PC-3 (cell line): ENCODE measurements around the gene EDC3. TPM values are rescaled to one million over a fixed set of nuclear protein-coding genes. Genes with fewer than 3 reads are reported as not detected.

Experiments
- ATAC-seq: fragments of 200-7000 bp; cut with Tn5 transposase; 2 replicates; pipeline ENCODE4 v1.9.1; 2020; ENCODE audit warnings: mild to moderate bottlenecking, moderate library complexity
- BruUV-seq: library from RNA; stranded (reverse); fragments of 400-500 nt; replicated peaks from 2 replicates; lab custom pipeline; 2021; lab: Mats Ljungman, UMichigan
- CTCF ChIA-PET: fragments of 300-600 bp; sonication (Branson Sonifier 250); formaldehyde crosslinking; loops from one replicate; lab custom pipeline; 2022; ENCODE audit warnings: antibody characterized with exemption; lab: Charles Lee
- POLR2A ChIA-PET: fragments of 300-600 bp; sonication (Branson Sonifier 250); formaldehyde crosslinking; loops from one replicate; lab custom pipeline; 2022; ENCODE audit warnings: antibody characterized with exemption; ENCODE audit not compliant: unreplicated experiment; lab: Charles Lee
- DNase-seq: peaks from one replicate; pipeline ENCODE4 v3.0.0-alpha.2; 2015
- H2AFZ ChIP-seq: fragments of 300-600 bp; sonication (generic); 2 replicates; pipeline ENCODE4 v1.6.0; 2016; ENCODE audit warnings: antibody characterized with exemption, low read length
- H3F3A ChIP-seq: fragments of 300-600 bp; sonication (generic); one replicate; pipeline ENCODE4 v1.6.0; 2017; ENCODE audit warnings: antibody characterized with exemption, low read length, control low read depth, mild to moderate bottlenecking; ENCODE audit not compliant: unreplicated experiment
- H3K27ac ChIP-seq: fragments of 300-600 bp; sonication (generic); 2 replicates; pipeline ENCODE4 v1.5.1; 2016; ENCODE audit warnings: mild to moderate bottlenecking, low read length
- H3K27me3 ChIP-seq: fragments of 300-600 bp; sonication (generic); 2 replicates; pipeline ENCODE4 v1.6.1; 2016; ENCODE audit warnings: low read length, mixed read lengths
- H3K36me3 ChIP-seq: fragments of 300-600 bp; sonication (generic); 2 replicates; pipeline ENCODE4 v1.6.1; 2016; ENCODE audit warnings: low read depth, mixed run types, low read length, mixed read lengths
- H3K4me1 ChIP-seq: fragments of 300-600 bp; sonication (generic); 2 replicates; pipeline ENCODE4 v1.5.1; 2016; ENCODE audit warnings: low read length; ENCODE audit not compliant: insufficient read depth
- H3K4me2 ChIP-seq: fragments of 300-600 bp; sonication (generic); 2 replicates; pipeline ENCODE4 v1.6.0; 2016; ENCODE audit warnings: low read length
- H3K4me3 ChIP-seq: fragments of 300-600 bp; sonication (generic); 2 replicates; pipeline ENCODE4 v1.5.1; 2016; ENCODE audit warnings: mild to moderate bottlenecking, low read length, mixed read lengths
- H3K79me2 ChIP-seq: fragments of 300-600 bp; sonication (generic); 2 replicates; pipeline ENCODE4 v1.6.1; 2017; ENCODE audit warnings: low read length, mixed read lengths
- H3K9ac ChIP-seq: fragments of 300-600 bp; sonication (generic); 2 replicates; pipeline ENCODE4 v1.6.0; 2016; ENCODE audit warnings: mild to moderate bottlenecking, low read length
- H3K9me2 ChIP-seq: fragments of 300-600 bp; sonication (generic); replicated peaks from 2 replicates; pipeline ENCODE4 v1.6.1; 2016; ENCODE audit warnings: mixed run types, low read length, mixed read lengths
- H3K9me3 ChIP-seq: fragments of 300-600 bp; sonication (generic); 2 replicates; pipeline ENCODE4 v1.6.1; 2016; ENCODE audit warnings: low read length, mixed read lengths
- H4K20me1 ChIP-seq: fragments of 300-600 bp; sonication (generic); 2 replicates; pipeline ENCODE4 v1.6.1; 2016; ENCODE audit warnings: low read length, mixed read lengths
- EZH2 ChIP-seq: fragments of 300-600 bp; sonication (generic); IDR thresholded peaks from one replicate; pipeline ENCODE4 v1.6.1; 2017; ENCODE audit warnings: antibody characterized with exemption, mild to moderate bottlenecking, low read length; ENCODE audit not compliant: unreplicated experiment
- EZH2phosphoT487 ChIP-seq: fragments of 300-600 bp; sonication (generic); IDR thresholded peaks from 2 replicates; pipeline ENCODE4 v1.6.1; 2018; ENCODE audit warnings: mild to moderate bottlenecking, antibody characterized with exemption, low read length, borderline replicate concordance
- intact Hi-C: fragments of 100-400 bp; cut with micrococcal nuclease; formaldehyde crosslinking; loops from 2 replicates; pipeline ENCODE4 v1.9.0; 2023
- total RNA-seq: library from RNA; depleted of rRNA; stranded (reverse); fragments of >200 nt; gene quantifications from 2 replicates; pipeline ENCODE4 v1.2.3, GENCODE V29; 2014
- TF ChIP-seq, protein P1 (sequence below): fragments of 300-600 bp; sonication (generic); conservative IDR thresholded peaks from 2 replicates; pipeline ENCODE4 v1.5.1; 2017; ENCODE audit warnings: antibody characterized with exemption, low read depth, mild to moderate bottlenecking, low read length

Gene EDC3
- total RNA-seq, 1 experiment from 2014 or later: 9.9 TPM

DNA sequence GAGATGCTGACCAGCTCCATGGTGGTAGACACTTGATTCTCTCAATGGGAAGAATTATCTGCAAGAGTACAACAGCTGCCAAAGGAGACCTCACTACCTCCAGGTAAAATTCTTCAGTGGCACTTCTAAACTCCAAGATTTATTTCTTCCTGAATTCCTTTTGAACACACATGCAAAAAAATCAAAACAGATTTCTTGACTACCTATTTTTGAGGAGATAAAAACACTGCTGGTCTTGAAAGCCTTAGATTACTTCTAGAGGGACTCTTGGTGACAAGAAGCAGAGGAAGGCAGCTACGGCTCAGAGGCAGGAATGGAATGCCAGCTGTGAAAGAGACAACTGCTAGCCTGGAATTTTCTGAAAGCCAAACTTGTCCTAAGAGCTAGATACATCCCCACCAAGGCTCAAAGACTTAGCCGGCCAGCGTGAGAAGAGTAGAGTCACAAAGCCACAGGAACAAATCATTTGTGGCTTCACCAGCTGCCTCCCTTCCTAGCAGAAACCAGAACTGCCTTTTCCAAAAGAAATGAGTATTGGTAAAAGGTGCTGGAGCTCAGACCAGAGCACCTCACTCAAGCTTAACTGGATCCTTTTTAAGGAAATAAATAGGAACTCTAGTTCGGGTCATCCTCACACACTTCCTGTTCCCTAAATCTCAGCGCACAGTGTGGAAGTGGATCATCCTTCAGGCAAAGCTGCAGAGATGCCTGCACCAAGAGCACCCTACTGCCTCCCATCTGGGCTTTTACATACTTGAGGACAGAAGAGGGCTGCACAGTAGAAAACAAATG is 47.6 kb downstream of the EDC3 start:
- TF ChIP-seq, protein P1, sequence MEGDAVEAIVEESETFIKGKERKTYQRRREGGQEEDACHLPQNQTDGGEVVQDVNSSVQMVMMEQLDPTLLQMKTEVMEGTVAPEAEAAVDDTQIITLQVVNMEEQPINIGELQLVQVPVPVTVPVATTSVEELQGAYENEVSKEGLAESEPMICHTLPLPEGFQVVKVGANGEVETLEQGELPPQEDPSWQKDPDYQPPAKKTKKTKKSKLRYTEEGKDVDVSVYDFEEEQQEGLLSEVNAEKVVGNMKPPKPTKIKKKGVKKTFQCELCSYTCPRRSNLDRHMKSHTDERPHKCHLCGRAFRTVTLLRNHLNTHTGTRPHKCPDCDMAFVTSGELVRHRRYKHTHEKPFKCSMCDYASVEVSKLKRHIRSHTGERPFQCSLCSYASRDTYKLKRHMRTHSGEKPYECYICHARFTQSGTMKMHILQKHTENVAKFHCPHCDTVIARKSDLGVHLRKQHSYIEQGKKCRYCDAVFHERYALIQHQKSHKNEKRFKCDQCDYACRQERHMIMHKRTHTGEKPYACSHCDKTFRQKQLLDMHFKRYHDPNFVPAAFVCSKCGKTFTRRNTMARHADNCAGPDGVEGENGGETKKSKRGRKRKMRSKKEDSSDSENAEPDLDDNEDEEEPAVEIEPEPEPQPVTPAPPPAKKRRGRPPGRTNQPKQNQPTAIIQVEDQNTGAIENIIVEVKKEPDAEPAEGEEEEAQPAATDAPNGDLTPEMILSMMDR: no peak
- no peak for TF ChIP-seq EZH2phosphoT487
- no peak for TF ChIP-seq EZH2
- no peak overlapping the region for H3K4me2 ChIP-seq
- H3F3A ChIP-seq: no peaks in the 10 kb centered on the region
- CTCF ChIA-PET: no interaction called here
- no peak overlapping the region for H3K9ac ChIP-seq
- H3K9me2 ChIP-seq: no peaks in the 10 kb centered on the region
- no peak for ATAC-seq
- H3K4me1 ChIP-seq: peaks cover 3% of the 10 kb centered on the region
- H3K4me3 ChIP-seq: no peak overlapping the region
- 0 out of 2 replicates have a peak, but pooled peaks cover 2% of the 10 kb centered on the region for H4K20me1 ChIP-seq
- POLR2A ChIA-PET: no interaction called here
- H2AFZ ChIP-seq: no peak overlapping the region
- intact Hi-C loops: no loop called here
- no peaks in the 10 kb centered on the region for H3K9me3 ChIP-seq
- no peak overlapping the region for H3K27ac ChIP-seq
- H3K36me3 ChIP-seq: no peaks in the 10 kb centered on the region
- BruUV-seq: no TSS peak
- no peak for DNase-seq
- H3K27me3 ChIP-seq: no peaks in the 10 kb centered on the region
- H3K79me2 ChIP-seq: no peaks in the 10 kb centered on the region

DNA sequence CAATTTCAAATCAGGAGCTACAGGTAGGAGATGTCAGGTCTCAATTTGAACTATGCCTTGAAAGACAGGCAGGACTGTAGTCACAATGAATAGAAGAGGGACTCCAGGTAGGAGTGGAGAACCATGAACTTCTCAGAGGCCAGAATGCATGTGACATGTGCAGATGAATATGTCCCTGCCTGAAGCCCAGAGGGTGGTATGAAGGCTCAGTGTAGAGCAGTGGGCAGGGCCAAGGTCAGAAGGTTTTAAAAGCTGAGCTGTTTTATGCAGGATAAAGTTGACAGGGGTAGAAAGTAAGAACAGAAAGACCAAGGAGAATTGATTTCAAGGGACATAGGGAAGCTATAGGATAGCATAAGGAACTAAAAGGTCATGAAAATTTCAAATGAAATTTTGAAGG is 49.3 kb downstream of the EDC3 start:
- Histone ChIP-seq H3F3A (no peaks in the 10 kb centered on the region), H3K79me2 (no peaks in the 10 kb centered on the region)

More for the DNA sequence above, 49.3 kb downstream of the EDC3 start:
- CTCF ChIA-PET: no interaction called here
- Histone ChIP-seq H2AFZ (no peak overlapping the region), H3K4me2 (no peak overlapping the region), H3K4me3 (no peak overlapping the region), H3K27me3 (no peaks in the 10 kb centered on the region), H3K9ac (no peak overlapping the region), H3K4me1 (no peaks in the 10 kb centered on the region), H4K20me1 (0 out of 2 replicates have a peak, but pooled peaks cover 2% of the 10 kb centered on the region), H3K36me3 (no peaks in the 10 kb centered on the region), H3K27ac (no peak overlapping the region), H3K9me3 (no peaks in the 10 kb centered on the region), H3K9me2 (no peaks in the 10 kb centered on the region)
- TF ChIP-seq, protein P1: no peak
- TF ChIP-seq EZH2 (no peak), EZH2phosphoT487 (no peak)
- no peak for ATAC-seq
- intact Hi-C loops: no loop called here
- DNase-seq: no peak
- POLR2A ChIA-PET: no interaction called here
- no TSS peak for BruUV-seq
